H1 (cell line): ENCODE measurements around the gene VWF. TPM values are rescaled to one million over a fixed set of nuclear protein-coding genes. Genes with fewer than 3 reads are reported as not detected.

Experiments used
- CBX5 ChIP-seq: fragments of 300-800, 300-1000 bp; sonication (generic); IDR thresholded peaks from 2 replicates; pipeline ENCODE4 v1.7.1; 2016; ENCODE audit warnings: antibody characterized with exemption, low read length, low read depth
- CBX8 ChIP-seq: fragments of 300-800, 300-1000 bp; sonication (generic); IDR thresholded peaks from 2 replicates; pipeline ENCODE4 v1.7.1; 2016; ENCODE audit warnings: low read depth, low read length, borderline replicate concordance
- CHD2 ChIP-seq: IDR thresholded peaks from 2 replicates; pipeline ENCODE4 v1.6.1; 2012; ENCODE audit warnings: low read length, improper control_type of control experiment
- CHD7 ChIP-seq: fragments of 300-600 bp; sonication (generic); IDR thresholded peaks from 2 replicates; pipeline ENCODE4 v1.7.1; 2012; ENCODE audit warnings: low read length, moderate library complexity, mild to moderate bottlenecking, inconsistent platforms; ENCODE audit not compliant: insufficient replicate concordance
- HDAC6 ChIP-seq: IDR thresholded peaks from one replicate; pipeline ENCODE4 v1.7.1; 2012; ENCODE audit warnings: low read depth, mild to moderate bottlenecking, inconsistent platforms, low read length, moderate library complexity
- KDM4A ChIP-seq: IDR thresholded peaks from one replicate; pipeline ENCODE4 v1.7.1; 2012; ENCODE audit warnings: low read depth, mild to moderate bottlenecking, moderate library complexity, low read length, inconsistent platforms; ENCODE audit not compliant: severe bottlenecking
- MAX ChIP-seq: IDR thresholded peaks from 2 replicates; pipeline ENCODE4 v1.6.1; 2012; ENCODE audit warnings: inconsistent platforms
- RAD21 ChIP-seq, 2 experiments: IDR thresholded peaks in 1 of 2; conservative IDR thresholded peaks in 1 of 2; 2 replicates each; pipeline ENCODE4 v1.6.1; 2011; ENCODE audit warnings: low read depth in 2 of 2, low read length in 2 of 2, improper control_type of control experiment in 1 of 2, inconsistent platforms in 1 of 2, mild to moderate bottlenecking in 1 of 2, moderate library complexity in 1 of 2
- SUZ12 ChIP-seq: fragments of 200-600 bp; sonication (generic); IDR thresholded peaks from 2 replicates; pipeline ENCODE4 v1.6.1; 2012; ENCODE audit warnings: mild to moderate bottlenecking, inconsistent platforms, low read length, moderate library complexity, mixed read lengths
- polyA plus RNA-seq, 7 experiments: library from polyadenylated mRNA; depleted of rRNA in 3 of 7; stranded (reverse) in 5 of 7; unstranded in 2 of 7; fragments of >200 nt in 5 of 7; fragments of 200-250 nt in 2 of 7; gene quantifications; 1 replicate in 5 of 7; 2 replicates in 1 of 7; 4 replicates in 1 of 7; pipeline versions ENCODE4 v1.2.1 to v1.2.3, GENCODE V29; 2011 to 2013; ENCODE audit warnings: missing spikeins in 2 of 7, mixed read lengths in 2 of 7
- total RNA-seq: library from RNA; stranded (reverse); fragmentation: NEBNext Ultra II Directional; extraction: Animal tissue kit (Norgen Biotek cat#: 25700); gene quantifications from 2 replicates; pipeline ENCODE4 v1.2.1, GENCODE V29; 2021

Gene VWF
- total and polyA plus RNA-seq, 2 of the 8 experiments (the other 6 are each of a cell fraction or from before 2014, with no cell fraction given) = 0.39 to 0.60 TPM

DNA sequence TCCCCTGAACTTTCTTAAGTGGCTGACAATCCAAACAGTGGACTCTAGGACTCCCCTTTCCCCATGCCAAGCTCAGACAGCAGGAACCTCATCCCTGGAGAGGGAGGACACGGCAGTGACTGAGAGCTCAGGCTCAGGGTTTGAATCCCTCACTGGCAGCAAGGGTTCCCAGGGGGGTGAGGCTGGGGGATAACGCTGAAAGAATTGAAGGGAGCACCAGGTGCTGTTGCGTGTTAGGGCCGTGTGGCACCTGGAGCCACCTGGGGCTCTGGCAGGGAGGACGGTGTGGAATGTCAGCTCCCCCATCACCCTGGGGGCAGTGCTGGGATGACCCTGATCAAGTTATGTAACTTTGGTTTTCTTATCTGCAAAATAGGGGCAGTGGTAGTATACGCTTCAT, 219.5 kb downstream of the VWF start (continued):
- no peak for TF ChIP-seq KDM4A
- TF ChIP-seq CHD2 = no peak
- TF ChIP-seq CBX5 = no peak
- no peak for TF ChIP-seq CBX8
- no peak for TF ChIP-seq HDAC6
- TF ChIP-seq MAX = no peak
- TF ChIP-seq CHD7 = no peak
- TF ChIP-seq SUZ12 = no peak
- TF ChIP-seq RAD21 (IDR thresholded peaks at IDR 0.05 in 1 of 2, conservative IDR thresholded peaks at IDR 0.05 in 1 of 2; ENCODE audit: low read depth in 2 of 2, low read length in 2 of 2) = no peak
- TF ChIP-seq, all 59 proteins: peak for 0
